HG03095 (cell line): ENCODE measurements around the gene CETP.

ENCODE experiments used
- ATAC-seq: cut with Tn5 transposase; IDR thresholded peaks from one replicate; pipeline ENCODE4 v1.9.1; 2021; ENCODE audit warnings: moderate library complexity; ENCODE audit not compliant: unreplicated experiment

Gene CETP

GRCh38 chr16:56961851-56962281 lies at the start of gene CETP:
CETP (plus strand) TSS chr16:56961950; CDS start chr16:56961980, 30 bp downstream.
- ATAC-seq = no peak

GRCh38 chr16:56912746-56913708 lies 48.7 kb upstream of the CETP start:
- no peak for ATAC-seq

- no peak for ATAC-seq
Measured at GRCh38 chr16:56914896-56915295, 46.9 kb upstream of the CETP start.

GRCh38 chr16:56915336-56916119 lies 46.2 kb upstream of the CETP start:
- no peak for ATAC-seq

- peak; percentile 68 for ATAC-seq
Measured at GRCh38 chr16:56916571-56917403, 45.0 kb upstream of the CETP start.

GRCh38 chr16:56918467-56919012 lies 43.2 kb upstream of the CETP start:
- ATAC-seq = no peak

- no peak for ATAC-seq
Measured at GRCh38 chr16:56919099-56919800, 42.5 kb upstream of the CETP start.

GRCh38 chr16:56921571-56921970 lies 40.2 kb upstream of the CETP start:
- no peak for ATAC-seq

GRCh38 chr16:56923481-56924091 lies 38.2 kb upstream of the CETP start:
- ATAC-seq = no peak

- ATAC-seq = no peak
Measured at GRCh38 chr16:56927471-56927870, 34.3 kb upstream of the CETP start.

GRCh38 chr16:56929639-56930038 lies 32.1 kb upstream of the CETP start:
- no peak for ATAC-seq

- no peak for ATAC-seq
Measured at GRCh38 chr16:56930486-56931270, 31.1 kb upstream of the CETP start.

GRCh38 chr16:56931271-56931891 lies 30.4 kb upstream of the CETP start:
- peak; percentile 29 for ATAC-seq

- peak; percentile 79 for ATAC-seq
Measured at GRCh38 chr16:56931892-56932720, 29.6 kb upstream of the CETP start, which contains the start of gene HERPUD1. HERPUD1 (plus strand) TSS chr16:56932142; CDS start chr16:56932245, 103 bp downstream.

GRCh38 chr16:56932721-56933619 lies 28.8 kb upstream of the CETP start:
- no peak for ATAC-seq
